ENCODE data around the gene LAMB4. TPM values are rescaled to one million over a fixed set of nuclear protein-coding genes. Genes with fewer than 3 reads are reported as not detected.

The LAMB4 gene
- polyA plus RNA-seq, 1 experiment, result 0.33 TPM

- ChIA-PET POLR2A (no interaction called here), CTCF (interaction anchor here (1.8 kb wide), 1 partner anchor 117 kb away, joined by 8 read pairs; no protein-coding TSS in a partner anchor)
- H3K4me3 ChIP-seq (ENCODE audit: low read depth, low read length), result no peak overlapping the region
- TF ChIP-seq, protein P1, sequence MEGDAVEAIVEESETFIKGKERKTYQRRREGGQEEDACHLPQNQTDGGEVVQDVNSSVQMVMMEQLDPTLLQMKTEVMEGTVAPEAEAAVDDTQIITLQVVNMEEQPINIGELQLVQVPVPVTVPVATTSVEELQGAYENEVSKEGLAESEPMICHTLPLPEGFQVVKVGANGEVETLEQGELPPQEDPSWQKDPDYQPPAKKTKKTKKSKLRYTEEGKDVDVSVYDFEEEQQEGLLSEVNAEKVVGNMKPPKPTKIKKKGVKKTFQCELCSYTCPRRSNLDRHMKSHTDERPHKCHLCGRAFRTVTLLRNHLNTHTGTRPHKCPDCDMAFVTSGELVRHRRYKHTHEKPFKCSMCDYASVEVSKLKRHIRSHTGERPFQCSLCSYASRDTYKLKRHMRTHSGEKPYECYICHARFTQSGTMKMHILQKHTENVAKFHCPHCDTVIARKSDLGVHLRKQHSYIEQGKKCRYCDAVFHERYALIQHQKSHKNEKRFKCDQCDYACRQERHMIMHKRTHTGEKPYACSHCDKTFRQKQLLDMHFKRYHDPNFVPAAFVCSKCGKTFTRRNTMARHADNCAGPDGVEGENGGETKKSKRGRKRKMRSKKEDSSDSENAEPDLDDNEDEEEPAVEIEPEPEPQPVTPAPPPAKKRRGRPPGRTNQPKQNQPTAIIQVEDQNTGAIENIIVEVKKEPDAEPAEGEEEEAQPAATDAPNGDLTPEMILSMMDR (IDR thresholded peaks at IDR 0.05; ENCODE audit: low read depth, low read length), result no peak
- no peaks in the 10 kb centered on the region for H3K9me3 ChIP-seq (ENCODE audit: control insufficient read depth, insufficient read depth, low read length)
- no peak overlapping the region for H3K27ac ChIP-seq (ENCODE audit: low read depth, low read length)
- H3K27me3 ChIP-seq (ENCODE audit: control insufficient read depth, insufficient read depth, low read length), result no peaks in the 10 kb centered on the region
- DNase-seq (ENCODE audit: low read depth, low spot score), result no peak
These were observed 101.1 kb downstream of the LAMB4 start for GRCh38 chr7:108029034-108029433.

- POLR2A ChIA-PET, result no interaction called here
- Histone ChIP-seq H3K9me3 (ENCODE audit: control insufficient read depth, insufficient read depth, low read length) (no peaks in the 10 kb centered on the region), H3K4me3 (ENCODE audit: low read depth, low read length) (no peak overlapping the region), H3K27ac (ENCODE audit: low read depth, low read length) (no peak overlapping the region), H3K27me3 (ENCODE audit: control insufficient read depth, insufficient read depth, low read length) (no peaks in the 10 kb centered on the region)
- CTCF ChIA-PET, result interaction anchor here (0.7 kb wide), 1 partner anchor 138 kb away, joined by 4 read pairs; no protein-coding TSS in a partner anchor
- no peak for DNase-seq (ENCODE audit: low read depth, low spot score)
- TF ChIP-seq, protein P1 (IDR thresholded peaks at IDR 0.05; ENCODE audit: low read depth, low read length), result no peak
These were observed 102.0 kb downstream of the LAMB4 start for GRCh38 chr7:108028111-108028510.

GRCh38 chr7:108027239-108027638 lies 102.9 kb downstream of the LAMB4 start:
- no peak overlapping the region for H3K27ac ChIP-seq (ENCODE audit: low read depth, low read length)

GRCh38 chr7:108026647-108027046 lies 103.5 kb downstream of the LAMB4 start:
- DNase-seq (ENCODE audit: low read depth, low spot score), result no peak
- TF ChIP-seq, protein P1 (IDR thresholded peaks at IDR 0.05; ENCODE audit: low read depth, low read length), result no peak
- CTCF ChIA-PET, result no interaction called here
- Histone ChIP-seq H3K9me3 (ENCODE audit: control insufficient read depth, insufficient read depth, low read length) (no peaks in the 10 kb centered on the region), H3K4me3 (ENCODE audit: low read depth, low read length) (no peak overlapping the region), H3K27me3 (ENCODE audit: control insufficient read depth, insufficient read depth, low read length) (no peaks in the 10 kb centered on the region), H3K27ac (ENCODE audit: low read depth, low read length) (no peak overlapping the region)
- POLR2A ChIA-PET, result no interaction called here

More at GRCh38 chr7:108027239-108027638, 102.9 kb downstream of the LAMB4 start:
- no peak for DNase-seq (ENCODE audit: low read depth, low spot score)
- CTCF ChIA-PET, result no interaction called here
- TF ChIP-seq, protein P1 (IDR thresholded peaks at IDR 0.05; ENCODE audit: low read depth, low read length), result no peak
- Histone ChIP-seq H3K9me3 (ENCODE audit: control insufficient read depth, insufficient read depth, low read length) (no peaks in the 10 kb centered on the region), H3K4me3 (ENCODE audit: low read depth, low read length) (no peak overlapping the region), H3K27me3 (ENCODE audit: control insufficient read depth, insufficient read depth, low read length) (no peaks in the 10 kb centered on the region)
- POLR2A ChIA-PET, result no interaction called here

- CTCF ChIA-PET, result no interaction called here
- Histone ChIP-seq H3K9me3 (ENCODE audit: control insufficient read depth, insufficient read depth, low read length) (no peaks in the 10 kb centered on the region), H3K27me3 (ENCODE audit: control insufficient read depth, insufficient read depth, low read length) (no peaks in the 10 kb centered on the region), H3K27ac (ENCODE audit: low read depth, low read length) (no peak overlapping the region), H3K4me3 (ENCODE audit: low read depth, low read length) (no peak overlapping the region)
- DNase-seq (ENCODE audit: low read depth, low spot score), result no peak
- POLR2A ChIA-PET, result no interaction called here
- TF ChIP-seq, protein P1 (IDR thresholded peaks at IDR 0.05; ENCODE audit: low read depth, low read length), result no peak
These were observed 104.0 kb downstream of the LAMB4 start for GRCh38 chr7:108026116-108026515.
